LHCN-M2 (cell line): Measurements from ENCODE around the gene CELSR2. TPM values are rescaled to one million over a fixed set of nuclear protein-coding genes. Genes with fewer than 3 reads are reported as not detected.
"Not testable (repeated sequence)": the region's sequence is repeated elsewhere in the genome, so short reads cannot be mapped to it uniquely, and the experiment has no call there.

Source experiments
- DNase-seq: peaks from one replicate; pipeline ENCODE4 v3.0.0-alpha.2; 2012; ENCODE audit warnings: low read depth
- total RNA-seq: library from RNA; depleted of rRNA; stranded (reverse); fragments of >200 nt; gene quantifications from 2 replicates; pipeline ENCODE4 v1.2.3, GENCODE V29; 2014

Gene CELSR2
- total RNA-seq, 1 experiment from 2014 or later, result 0.17 TPM

DNA sequence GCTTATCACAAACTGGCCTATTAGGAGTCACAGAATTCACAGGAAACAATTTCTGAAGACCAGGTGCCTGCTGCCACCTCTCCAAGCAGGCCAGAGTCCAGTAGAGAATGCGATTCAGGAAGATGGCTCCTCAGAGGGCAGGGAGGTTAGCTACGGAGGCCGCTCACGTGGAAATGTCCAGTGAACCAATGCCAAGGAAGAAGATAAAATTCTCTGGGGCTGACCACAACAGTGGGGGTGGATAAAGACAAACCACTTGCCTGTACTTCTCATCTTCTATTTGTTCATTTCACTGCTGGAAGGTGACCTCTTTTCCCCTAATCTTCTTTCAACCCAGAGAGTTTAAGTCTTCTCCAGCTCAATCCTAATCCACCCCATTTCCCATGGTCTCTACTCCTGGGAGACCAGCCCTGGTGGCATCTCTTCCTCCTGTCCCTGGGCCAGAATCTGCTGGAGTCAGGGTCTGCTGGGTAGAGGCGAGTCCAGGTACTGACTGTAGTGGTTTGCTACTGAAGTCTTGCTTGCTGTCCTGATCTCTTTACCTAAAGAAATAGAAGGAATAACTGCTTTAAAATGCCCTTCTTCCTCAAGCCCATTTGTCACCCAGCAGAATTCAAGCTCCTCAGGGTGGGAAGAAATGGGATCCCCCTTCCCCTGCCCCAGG is 30.4 kb downstream of the CELSR2 start:
- DNase-seq, result no peak

DNA sequence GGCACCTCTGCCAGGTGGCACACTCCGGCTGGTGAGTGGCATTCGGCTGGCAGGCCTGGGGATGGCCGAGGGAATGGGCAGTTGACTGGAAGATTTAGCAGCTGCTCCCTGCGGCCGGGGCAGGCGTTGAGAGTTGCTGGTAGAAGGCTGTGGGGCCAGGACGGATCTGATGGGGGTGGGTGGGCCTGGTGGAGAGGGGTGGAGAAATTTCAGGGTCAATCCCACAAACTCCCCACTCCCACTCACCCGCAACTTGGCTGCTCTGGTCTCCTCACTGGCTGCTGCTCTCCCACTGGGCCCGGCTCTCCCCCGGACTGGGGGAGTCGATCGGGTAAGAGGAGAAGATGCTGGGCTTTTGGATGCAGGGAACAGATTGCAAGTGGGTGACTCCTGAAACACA is 31.5 kb downstream of the CELSR2 start:
- DNase-seq, result no peak

- no peak for DNase-seq
Measured at GRCh38 chr1:109281680-109282496, 32.5 kb downstream of the CELSR2 start.

GRCh38 chr1:109282497-109282951 is 33.2 kb downstream of the CELSR2 start:
- no peak for DNase-seq

- peak; percentile 96 for DNase-seq
Measured at GRCh38 chr1:109282952-109283747, 33.8 kb downstream of the CELSR2 start, which contains the start of gene PSRC1. Gene PSRC1, minus strand, starts transcription at chr1:109283145.

DNA sequence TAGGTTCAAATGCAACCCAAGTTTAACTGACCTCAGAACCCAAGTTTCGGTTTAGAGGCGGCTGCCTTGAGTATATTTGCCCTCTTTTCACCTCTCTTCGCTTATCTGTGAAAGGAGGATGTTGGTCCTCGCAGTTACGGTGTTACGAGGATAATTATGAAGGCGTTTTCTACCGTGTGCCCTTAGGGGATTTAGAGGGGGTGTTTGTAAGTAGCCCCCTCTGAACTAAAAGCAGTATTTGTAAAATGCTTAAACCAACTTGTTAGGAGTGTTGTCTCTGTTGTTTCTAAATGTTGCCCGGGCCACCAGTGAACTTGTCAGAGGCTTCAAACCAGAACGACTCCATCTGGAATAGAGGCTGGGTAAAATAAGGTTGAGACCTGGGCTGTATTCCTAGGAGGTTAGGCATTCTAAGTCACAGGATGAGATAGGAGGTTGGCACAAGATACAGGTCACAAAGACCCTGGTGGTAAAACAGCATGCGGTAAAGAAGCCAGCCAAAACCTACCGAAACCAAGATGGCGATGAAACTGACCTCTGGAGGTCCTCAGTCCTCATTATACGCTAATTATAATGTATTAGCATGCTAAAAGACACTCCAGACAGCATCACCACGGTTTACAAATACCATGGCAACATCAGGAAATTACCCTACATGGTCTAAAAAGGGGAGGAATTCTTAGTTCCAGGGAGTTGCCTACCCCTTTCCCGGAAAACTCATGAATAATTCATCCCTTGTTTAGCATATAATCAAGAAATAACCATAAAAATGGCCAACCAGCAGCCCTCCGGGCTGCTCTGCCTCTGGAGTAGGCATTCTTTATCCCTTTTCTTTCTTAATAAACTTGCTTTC is 34.6 kb downstream of the CELSR2 start:
- no peak for DNase-seq

GRCh38 chr1:109286762-109287161 is 37.4 kb downstream of the CELSR2 start:
- DNase-seq, result not testable (repeated sequence)

DNA sequence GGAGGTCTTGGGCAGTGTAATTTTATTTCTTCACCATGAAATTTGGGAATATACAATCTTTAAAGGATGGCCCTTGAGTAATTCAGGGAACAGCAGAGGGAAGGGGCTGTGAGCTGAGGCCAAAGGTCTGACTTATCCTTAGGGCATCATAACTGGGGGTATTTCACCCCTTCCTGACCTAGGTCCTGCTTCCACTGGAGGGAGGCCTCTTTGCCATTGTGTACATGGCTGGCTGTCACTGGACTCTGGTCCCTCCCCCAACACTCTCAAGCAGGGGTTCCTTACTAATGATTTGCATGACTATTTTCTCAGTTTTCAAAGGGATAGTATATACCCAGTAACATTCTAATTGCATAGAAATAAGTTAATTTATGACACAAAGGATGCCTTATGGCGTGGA is 40.8 kb downstream of the CELSR2 start:
- no peak for DNase-seq

- DNase-seq, result no peak
Measured at GRCh38 chr1:109290998-109291397, 41.7 kb downstream of the CELSR2 start.

- no peak for DNase-seq
Measured at GRCh38 chr1:109292364-109292763, 43.0 kb downstream of the CELSR2 start.

- no peak for DNase-seq
Measured at GRCh38 chr1:109293026-109293425, 43.7 kb downstream of the CELSR2 start.

GRCh38 chr1:109294481-109294880 is 45.1 kb downstream of the CELSR2 start:
- no peak for DNase-seq

- DNase-seq, result no peak
Measured at GRCh38 chr1:109295712-109296415, 46.5 kb downstream of the CELSR2 start.

DNA sequence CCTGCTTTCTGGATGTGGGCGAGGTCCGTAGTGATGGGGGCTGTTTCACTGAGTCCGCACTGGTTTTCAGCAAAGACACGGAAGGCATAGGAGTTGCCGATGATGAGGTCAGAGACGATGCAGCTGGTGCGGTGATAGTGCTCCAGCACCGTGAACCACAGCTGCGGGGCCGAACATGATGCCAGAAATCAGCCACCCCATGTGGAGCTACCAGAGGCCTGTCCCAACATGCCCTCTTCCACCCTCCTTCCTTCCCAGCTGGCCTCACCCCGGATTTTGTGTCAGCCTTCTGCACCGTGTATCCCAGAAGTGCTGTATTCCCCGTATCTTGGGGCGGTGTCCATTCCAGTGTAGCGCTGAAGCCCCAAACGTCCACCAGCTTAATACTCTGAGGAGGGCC is 47.4 kb downstream of the CELSR2 start:
- DNase-seq, result no peak

GRCh38 chr1:109298666-109299557 is 49.6 kb downstream of the CELSR2 start:
- DNase-seq, result peak; percentile 83

DNA sequence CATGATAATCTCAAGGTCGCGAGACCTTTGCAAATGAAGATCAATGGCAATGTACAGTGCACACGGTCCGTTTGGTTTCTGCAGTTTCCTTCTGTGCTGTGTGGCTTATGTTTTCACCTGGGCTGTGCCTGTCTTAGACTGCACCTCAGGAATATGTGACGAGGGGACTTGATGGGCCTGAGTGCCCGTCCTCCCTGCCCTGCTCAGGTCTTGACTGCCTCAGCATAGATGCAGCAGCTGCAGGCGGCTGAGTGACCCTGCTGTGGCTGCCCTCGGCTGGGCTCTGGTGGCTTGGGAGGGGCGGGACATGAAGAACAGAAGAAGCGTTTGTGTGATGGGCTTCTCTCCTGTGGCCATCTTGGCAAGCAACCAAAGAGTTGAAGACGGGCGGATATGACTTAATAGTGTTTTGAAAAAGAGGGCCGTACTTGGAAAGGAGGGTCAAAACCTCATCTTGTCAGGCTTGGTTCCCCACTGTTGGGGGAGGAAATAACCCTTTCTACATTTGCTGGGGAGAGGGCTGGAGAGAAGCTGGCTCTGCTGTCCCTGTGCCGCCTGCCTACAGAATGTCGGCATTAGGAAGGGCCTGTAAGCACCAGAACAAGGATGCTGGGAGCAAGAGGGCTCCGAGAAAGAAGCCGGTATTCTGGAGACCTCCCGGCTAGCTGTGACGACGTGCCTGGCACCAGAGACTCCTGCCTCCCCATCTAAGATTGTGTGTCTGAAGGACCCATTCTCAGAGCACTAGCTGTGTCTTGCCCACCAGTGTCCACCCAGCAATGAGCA is 50.4 kb downstream of the CELSR2 start:
- peak; percentile 89 for DNase-seq

DNA sequence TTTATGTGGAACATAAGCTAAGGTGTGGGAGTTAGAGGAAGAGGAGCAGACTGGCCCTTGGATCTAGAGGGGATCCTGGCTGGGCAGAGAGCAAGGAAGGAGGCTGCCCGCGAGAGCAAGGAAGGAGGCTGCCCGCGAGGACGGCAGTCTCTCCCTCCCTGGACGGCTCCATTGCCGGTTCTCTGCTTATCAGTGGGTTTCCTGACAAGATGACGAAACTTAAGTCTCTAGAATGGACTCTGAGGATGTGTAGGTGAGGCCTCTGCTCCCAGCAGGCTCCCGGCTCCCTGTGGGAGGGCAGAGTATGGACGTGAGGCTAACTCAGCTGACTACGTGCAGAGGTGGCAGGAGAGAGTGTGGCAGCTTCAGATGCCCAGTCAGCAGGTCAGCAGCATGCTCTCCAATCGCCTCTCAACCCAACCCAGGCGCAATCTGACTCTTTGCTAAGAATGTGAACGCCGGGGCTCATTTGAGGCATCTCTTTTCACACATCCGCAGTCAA is 51.4 kb downstream of the CELSR2 start:
- DNase-seq, result no peak

GRCh38 chr1:109301874-109302273 is 52.5 kb downstream of the CELSR2 start:
- DNase-seq, result no peak
